Body of pancreas (tissue), 4 donors: ENCODE data around the gene ZFPL1.

Experiments
- CTCF ChIP-seq, 7 experiments: fragments of 450-650 bp in 4 of 7; fragments of 200-600 bp in 3 of 7; sonication (generic) in 3 of 7; IDR thresholded peaks; one replicate each; pipeline ENCODE4 v1.5.1; 2016 to 2019; ENCODE audit warnings: antibody characterized with exemption in 7 of 7
- POLR2A ChIP-seq, 3 donors: fragments of 450-650 bp; IDR thresholded peaks; one replicate each; pipeline ENCODE4 v1.6.1; 2016; ENCODE audit warnings: antibody characterized with exemption in 3 of 3, mild to moderate bottlenecking in 2 of 3

GRCh38 chr11:65058419-65059054, 25.5 kb upstream of the ZFPL1 start, which contains the start of gene NAALADL1:
- no peak for TF ChIP-seq POLR2A (IDR thresholded peaks at IDR 0.05)
- TF ChIP-seq CTCF (IDR thresholded peaks at IDR 0.05) = no peak
